ENCODE data around the gene ASMTL.
"Not testable (repeated sequence)": the region's sequence is repeated elsewhere in the genome, so short reads cannot be mapped to it uniquely, and the experiment has no call there.

Gene ASMTL

DNA sequence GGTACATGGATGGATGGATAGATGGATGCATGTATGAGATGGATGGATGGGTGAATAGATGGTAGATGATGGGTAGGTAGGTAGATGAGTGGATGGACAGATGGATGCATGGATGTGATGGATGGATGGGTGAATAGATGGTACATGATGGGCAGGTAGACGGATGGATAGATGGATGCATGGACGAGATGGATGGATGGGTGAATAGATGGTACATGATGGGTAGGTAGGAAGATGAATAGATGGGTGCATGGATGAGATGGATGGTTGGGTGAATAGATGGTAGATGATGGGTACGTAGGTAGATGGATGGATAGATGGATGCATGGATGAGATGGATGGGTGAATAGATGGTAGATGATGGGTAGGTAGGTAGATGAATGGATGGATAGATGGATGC lies 48.8 kb downstream of the ASMTL start:
- DNase-seq (ENCODE audit: low read depth in 2 of 2), result not testable (repeated sequence)

DNA sequence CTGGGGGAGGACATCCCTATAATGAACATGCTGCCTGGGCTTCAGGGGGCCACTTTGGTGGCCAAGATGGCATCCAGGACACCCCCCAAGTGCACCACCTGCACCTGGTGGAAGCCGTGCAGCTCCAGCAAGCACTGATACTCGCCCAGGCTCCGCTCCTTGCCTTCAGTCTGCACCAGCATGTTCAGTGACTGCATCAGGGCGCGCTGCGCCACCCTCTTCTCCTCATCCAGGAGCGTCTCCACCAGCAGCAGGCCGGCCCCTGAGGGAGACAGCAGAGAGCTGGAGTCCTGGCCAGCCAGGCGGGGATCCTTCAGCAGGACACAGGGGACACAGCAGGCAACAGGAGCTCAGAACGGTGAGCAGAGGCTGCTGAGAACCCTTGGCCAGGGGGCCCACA lies 49.5 kb downstream of the ASMTL start:
- DNase-seq (ENCODE audit: low read depth in 2 of 2), result no peak

DNA sequence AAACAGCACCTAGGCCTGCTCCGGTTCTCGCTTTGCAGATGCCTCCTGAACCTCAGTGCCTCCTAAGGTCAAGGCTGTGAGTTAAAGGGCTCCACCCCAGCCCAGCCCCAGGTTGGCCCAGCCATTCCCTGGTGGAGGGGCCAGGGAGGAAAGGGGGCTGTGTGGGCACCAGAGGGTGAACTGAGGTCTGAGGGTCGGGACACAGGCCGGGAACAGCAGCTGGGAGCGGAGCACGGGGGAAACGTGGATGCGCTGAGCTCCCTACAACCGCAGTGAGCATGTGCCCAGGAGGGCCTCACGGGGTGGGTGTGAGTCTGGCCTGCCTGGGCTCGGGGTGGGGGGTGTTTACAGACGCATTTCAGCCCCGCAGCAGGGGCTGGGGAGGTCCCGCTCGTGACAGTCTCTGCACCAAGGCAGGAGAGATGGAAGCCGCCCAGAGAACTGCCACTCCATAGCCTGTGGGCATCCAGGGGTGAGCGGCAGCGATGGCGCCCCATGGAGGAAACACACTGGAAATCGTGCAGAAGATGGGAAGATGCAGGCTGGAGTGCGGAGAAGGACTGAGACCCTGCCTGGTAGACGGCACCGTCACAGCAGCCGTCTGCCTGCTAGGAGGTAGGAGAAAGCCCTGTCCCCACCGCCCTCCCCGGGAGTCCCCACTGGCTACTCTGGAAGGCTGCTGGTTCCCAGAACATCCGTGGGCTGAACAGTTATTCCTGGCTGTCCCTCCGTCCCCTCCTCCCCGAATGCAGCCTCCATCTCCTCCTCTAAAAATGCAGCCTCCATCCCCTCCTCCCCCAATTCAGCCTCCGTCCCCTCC lies 50.9 kb downstream of the ASMTL start:
- DNase-seq (ENCODE audit: low read depth in 2 of 2), result no peak

DNA sequence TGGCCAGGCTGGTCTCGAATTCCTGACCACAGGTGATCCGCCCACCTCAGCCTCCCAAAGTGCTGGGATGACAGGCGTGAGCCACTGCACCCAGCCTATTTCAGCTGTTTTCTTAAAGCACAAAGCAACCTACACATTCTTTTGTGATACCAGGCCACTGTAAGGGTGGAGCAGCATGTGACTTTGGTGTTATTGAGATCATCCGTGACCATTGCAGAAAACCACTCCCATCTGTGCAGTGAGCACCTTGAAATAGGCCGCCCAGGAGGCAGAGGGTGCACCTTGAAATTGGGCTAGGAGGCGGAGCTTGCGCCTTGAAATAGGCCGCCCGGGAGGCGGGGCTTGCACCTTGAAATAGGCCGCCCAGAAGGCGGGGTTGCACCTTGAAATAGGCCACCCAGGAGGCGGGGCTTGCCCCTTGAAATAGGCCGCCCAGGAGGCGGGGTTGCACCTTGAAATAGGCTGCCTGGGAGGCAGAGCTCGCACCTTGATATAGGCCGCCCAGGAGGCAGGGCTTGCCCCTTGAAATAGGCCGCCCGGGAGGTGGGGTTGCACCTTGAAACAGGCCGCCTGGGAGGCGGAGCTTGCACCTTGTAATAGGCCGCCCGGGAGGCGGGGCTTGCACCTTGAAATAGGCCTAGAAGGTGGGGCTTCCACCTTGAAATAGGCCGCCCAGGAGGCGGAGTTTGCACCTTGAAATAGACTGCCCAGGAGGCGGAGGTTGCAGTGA lies 51.8 kb downstream of the ASMTL start:
- no peak for DNase-seq (ENCODE audit: low read depth in 2 of 2)

DNA sequence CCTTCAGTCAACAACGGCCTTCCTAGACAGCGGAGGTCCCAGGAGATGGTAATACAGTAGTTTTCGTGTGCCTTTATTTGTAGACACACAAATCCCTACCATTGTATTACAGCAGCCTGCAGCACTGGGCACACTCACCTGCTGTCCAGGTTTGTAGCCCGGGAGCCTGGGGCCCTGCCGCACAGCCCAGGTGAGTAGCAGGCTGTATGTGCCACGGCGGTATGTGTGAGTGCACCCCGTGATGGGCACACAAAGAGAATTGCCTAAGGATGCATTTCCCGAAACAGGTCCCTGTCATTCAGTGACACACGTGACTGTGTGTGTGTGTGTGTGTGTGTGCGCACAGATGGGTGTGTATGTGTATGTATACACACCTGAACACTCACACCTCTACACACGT lies 52.7 kb downstream of the ASMTL start:
- DNase-seq (ENCODE audit: low read depth in 2 of 2), result no peak

DNA sequence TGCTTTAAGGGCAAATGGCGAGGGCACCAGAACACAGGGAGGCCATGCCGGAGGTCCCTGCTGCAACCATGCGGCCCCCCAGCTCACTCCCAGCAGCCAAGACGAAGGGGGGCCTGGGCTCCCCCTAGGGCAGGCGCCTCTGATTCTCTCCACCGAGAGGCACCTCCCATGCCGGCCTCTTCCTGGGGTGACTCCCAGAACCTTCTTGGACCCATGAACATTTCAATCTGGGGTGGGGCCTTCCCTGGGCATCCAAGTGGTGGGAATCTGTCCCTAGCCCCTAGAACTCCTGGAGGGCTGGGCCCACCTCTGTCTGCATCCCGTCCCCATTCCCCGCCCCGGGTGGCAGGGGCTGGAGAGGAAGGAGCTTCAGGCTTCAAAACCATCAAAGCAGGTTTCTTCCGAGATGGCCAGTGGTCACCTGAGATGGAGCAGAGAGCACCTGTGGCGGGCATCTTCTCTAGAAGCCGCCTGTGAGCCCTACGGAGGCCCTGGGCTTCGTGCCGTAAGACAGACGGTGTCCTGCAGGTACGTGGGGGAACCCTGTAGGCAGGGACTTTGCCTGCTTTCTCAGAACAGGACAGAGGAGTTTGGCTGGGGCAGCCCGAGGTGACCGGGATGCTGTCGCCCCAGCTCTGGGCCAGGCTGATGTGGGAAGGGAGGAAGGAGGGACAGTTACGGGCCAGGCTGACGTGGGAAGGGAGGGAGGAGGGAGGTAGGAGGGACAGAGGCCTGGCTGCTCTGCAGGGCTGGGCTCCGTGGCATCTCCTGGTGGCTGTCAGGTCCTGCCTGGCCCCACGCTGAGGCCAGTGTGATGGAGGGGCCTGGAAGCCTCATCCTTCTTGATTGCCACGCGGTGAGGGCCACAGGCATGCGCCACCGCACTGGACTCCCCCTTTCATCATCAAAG lies 54.0 kb downstream of the ASMTL start:
- no peak for DNase-seq (ENCODE audit: low read depth in 2 of 2)

DNA sequence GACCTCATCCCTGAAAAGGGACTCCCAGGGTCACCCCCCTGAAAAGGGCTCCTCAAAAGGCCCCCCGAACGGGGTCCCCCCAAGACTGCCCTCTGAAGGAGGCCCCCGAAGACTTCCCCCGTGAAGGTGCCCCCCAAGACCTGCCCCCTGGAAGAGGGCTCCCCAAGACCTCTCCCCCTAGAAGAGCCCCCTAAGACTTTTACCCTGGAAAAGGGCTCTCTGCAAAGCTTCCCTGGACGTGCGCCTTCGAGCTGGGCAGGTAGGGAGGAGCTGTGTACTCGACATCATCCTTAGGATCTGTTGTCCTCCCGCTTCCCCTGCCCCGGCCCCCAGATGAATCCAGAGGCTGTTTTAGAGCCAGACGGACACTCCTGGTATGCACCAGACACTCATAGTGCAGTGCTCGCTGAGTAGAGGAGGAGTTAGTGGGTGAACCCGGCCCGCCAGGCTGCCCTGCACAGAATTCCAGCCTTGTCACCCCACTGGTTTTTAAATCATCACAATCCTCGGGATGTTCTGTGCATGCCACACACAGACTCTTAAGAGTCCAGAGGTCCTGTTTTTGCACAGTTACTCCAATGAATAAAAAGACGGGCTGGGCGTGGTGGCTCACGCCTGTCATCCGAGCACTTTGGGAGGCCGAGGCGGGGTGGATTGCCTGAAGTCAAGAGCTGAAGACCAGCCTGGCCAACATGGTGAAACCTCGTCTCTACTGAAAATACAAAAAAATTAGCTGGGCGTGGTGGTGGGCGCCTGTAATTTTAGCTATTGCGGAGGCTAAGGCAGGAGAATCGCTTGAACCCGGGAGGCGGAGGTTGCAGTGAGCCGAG lies 55.1 kb downstream of the ASMTL start:
- DNase-seq (ENCODE audit: low read depth in 2 of 2), result no peak

DNA sequence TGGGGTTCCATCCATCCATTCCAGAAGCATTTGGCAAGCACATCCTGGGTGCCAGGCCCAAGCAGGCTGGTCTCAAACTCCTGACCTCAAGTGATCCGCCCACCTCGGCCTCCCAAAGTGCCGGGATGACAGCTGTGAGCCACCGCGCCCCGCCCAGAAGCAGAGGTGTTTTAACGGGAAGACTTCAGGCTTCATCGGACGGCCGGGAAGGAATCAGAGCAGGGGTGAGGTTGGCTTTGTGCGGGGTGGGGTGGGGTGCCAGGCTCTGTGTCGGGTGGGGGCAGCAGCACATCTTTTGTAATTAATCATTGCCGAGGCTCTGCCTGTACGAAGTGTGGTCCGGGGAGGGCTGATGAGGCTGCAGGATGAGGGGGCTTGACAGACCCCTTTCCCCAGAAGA lies 55.7 kb downstream of the ASMTL start:
- DNase-seq (ENCODE audit: low read depth in 2 of 2), result no peak

DNA sequence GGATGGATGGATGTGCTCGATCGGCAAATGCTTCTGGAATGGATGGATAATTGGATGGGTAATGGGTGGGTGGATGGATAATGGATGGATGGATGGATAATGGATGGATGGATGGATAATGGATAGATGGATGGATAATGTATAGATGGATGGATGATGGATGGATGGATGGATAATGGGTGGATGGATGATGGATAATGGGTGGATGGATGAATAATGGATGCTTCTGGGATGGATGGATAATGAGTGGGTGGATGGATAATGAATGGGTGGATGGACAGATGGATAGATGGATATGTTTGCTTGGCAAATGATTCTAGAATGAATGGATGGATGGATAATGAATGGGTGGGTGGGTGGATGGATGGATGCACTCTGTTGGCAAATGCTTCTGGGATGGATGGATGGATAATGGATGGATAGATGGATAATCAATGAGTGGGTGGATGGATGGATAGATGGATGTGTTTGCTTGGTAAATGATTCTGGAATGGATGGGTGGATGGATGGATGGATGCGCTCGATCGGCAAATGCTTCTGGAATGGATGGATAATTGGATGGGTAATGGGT lies 57.0 kb downstream of the ASMTL start:
- no peak for DNase-seq (ENCODE audit: low read depth in 2 of 2)

DNA sequence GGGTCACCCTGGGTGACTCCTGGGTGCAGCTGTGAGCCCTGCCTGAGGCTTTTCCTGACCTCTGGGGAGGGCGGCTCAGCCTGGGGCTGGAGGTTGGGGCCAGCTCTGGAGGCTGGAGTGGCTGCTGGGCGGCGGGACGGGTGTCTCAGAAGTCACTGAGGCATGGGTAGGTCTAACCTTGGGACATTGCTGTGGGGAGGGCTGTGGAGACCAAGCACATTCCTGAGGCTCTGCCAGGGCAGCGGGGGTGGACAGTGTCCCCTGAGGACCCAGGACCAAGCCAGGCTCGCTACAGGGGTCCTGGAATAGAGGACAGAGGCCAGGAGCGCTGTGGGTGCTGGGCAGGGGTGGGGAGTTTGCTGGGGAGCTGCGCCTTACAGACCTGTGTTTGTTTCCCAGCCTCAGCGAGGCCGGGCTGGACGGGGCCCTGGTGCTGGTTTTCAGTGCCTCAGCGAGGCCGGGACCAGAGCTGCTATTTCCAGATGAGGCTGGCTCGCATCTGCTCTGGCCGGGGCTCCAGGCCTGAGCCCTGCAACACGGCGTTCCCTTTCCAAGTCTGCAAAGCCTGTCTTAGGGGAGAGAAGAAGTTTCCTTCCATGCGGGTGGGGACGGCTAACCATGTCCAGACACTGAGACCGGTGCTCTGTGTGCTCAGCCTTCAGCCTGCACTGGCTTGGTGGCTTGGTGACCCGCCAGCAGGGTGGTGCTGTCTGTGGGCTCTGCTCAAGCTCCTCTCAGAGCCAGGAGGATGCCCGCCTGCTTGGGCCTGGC lies 57.8 kb downstream of the ASMTL start:
- no peak for DNase-seq (ENCODE audit: low read depth in 2 of 2)

DNA sequence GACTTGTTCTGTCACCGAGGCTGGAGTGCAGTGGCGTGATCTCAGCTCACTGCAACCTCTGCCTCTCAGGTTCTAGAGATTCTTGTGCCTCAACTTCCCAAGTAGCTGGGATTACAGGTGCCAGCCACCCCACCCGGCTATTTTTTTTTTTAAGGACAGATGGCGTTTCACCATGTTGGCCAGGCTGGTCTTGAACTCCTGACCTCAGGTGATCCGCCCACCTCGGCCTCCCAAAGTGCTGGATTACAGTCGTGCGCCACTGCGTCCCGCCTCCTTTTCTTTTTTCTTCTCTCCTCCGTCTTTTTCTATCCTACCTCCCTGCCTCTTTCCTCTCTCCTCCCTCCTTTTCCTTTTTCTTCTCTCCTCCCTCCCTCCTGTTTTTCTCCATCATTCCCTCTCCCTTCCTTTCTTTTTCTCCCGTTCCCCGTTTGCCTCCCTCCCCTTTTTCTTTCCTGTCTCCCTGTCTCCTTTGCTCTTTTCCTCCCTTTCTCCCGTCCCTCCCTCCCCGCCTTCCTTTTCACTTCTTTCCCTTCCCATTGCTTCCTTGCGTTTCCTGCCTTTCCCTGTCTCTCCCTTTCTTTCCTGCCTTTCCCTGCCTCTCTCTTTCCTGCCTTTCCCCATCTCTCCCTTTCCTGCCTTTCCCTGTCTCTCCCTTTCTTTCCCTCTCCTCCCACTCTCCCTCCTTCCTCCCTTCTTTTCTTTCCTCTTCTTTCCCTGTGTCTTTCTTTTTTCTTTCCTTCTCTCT lies 58.7 kb downstream of the ASMTL start:
- DNase-seq (ENCODE audit: low read depth in 2 of 2), result no peak

DNA sequence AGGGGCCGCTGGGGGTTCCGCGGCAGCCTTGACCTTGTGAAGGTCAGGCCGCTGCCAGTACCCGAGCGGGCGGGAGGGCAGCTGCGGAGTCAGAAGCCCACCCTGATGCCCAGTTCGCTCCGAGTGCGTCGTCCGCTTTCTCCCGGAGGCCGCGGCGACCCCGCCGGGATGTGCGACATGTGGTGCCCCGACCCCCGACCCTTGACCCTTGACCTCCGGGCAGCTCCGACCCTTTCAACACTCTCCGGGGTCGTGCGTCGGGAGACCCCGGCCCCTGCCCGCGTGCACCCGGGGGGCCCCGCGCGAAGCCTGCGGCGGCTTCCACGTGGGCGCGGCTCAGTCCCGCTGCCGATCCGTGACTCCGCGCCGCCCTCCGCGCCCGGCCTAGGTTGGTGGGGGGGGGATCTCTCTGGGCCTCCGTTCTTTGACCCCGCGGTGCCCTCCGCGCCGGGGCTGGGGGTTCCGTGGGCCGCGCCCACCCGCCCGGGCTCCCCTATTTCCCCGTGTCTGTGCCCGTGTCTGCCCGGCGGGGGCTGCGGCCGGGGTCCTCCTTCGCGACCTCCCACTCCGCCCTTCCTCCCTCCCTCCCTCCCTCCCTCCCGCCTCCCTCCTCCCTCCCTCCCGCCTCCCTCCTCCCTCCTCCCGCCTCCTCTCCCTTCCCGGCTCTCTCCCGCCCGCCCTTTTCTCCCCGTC lies 60.2 kb downstream of the ASMTL start:
- no peak for DNase-seq (ENCODE audit: low read depth in 2 of 2)

DNA sequence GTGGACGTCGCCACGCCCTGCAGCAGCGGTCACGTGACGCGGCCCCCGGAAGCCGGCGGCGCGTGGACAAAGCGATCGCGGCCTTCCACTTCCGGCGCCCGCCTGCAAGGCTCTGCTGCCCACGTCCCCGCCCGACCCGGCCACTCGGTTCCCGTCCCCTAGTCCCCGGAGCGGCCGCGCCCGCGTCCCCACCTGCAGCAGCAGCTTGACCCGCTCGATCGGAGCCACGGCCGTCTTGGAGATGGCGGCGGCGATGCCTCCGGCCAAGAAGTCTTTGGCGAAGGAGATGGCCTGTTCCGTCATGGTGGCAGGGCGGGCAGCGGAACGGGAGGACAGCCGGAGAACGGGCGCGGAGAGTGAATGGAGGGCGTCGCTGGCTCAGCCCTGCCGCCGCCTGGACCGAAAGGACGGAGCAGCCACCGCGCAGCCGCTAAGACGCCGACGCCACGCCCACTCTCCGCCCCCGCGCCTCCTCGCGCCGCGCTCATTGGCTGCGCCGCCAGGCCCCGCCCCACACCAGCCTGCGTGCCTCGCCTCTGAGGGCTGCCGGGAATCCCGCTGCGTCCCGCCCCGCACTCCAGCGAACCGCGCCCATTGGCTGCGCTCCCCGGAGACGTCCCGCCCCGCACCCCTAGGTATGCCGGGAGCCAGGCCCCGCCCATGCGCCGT lies 60.9 kb downstream of the ASMTL start, which contains the start of gene SLC25A6:
Gene SLC25A6 (minus strand): TSS at position 407 of the 669 bp plus-strand sequence. CDS start 104 bp downstream, at position 303.
- peak; percentile 99 to 100 for DNase-seq (ENCODE audit: low read depth in 2 of 2)

DNA sequence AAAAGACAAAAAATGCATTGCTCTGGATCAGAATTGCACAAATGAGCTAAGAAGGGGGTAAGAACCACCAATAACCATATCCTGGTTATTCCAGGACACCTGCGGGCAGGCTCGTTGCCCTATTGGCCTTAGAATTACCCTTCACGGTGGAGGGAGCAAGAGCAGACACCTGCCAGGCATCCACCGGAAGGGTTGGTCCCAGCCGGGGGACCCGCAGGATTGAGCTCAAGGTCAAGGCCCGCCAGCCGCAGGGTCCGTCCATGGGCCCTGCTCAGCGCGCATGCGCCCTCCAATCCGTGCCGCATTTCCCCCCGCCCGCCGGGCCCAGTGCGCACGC lies 61.4 kb downstream of the ASMTL start:
- no peak for DNase-seq (ENCODE audit: low read depth in 2 of 2)

DNA sequence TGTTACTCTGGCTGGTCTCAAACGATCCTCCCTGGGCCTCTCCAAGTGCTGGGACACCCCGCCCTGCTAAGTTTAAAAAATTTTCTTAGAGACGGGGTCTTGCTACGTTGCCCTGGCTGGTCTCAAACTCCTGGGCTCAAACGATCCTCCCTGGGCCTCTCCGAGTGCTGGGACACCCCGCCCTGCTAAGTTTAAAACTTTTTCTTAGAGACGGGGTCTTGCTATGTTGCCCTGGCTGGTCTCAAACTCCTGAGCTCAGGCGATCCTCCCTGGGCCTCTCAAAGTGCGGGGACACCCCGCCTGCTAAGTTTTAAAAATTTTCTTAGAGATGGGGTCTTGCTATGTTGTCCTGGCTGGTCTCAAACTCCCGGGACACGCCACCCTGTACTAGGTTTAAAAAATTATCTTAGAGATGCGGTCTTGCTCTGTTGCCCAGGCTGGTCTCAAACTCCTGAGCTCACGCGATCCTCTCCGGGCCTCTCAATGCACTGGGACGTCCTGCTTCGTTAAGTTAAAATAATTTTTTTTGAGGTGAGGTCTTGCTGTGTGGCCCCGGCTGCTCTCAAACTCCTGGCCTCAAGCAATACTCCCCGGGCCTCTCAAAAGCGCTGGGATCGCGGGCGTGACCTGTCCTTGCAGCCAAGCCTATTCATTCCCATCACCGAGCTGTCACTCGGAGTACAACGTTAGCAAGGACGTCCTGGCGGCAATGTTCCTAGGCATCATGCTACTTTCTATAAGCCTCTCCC lies 61.9 kb downstream of the ASMTL start:
- no peak for DNase-seq (ENCODE audit: low read depth in 2 of 2)

DNA sequence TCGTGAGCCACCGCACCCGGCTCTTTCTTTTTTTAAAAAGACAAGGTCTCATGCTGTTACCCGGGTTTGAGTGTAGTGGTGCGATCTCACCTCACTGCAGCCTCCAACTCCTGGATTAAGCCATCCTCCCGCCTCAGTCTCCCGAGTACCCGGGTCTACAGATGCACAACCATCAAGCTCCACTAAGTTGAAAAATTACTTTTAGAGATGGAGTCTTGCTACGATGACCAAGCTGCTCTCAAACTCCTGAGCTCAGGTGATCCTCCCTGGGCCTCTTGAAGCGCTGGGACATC lies 62.8 kb downstream of the ASMTL start:
- DNase-seq (ENCODE audit: low read depth in 2 of 2), result no peak

DNA sequence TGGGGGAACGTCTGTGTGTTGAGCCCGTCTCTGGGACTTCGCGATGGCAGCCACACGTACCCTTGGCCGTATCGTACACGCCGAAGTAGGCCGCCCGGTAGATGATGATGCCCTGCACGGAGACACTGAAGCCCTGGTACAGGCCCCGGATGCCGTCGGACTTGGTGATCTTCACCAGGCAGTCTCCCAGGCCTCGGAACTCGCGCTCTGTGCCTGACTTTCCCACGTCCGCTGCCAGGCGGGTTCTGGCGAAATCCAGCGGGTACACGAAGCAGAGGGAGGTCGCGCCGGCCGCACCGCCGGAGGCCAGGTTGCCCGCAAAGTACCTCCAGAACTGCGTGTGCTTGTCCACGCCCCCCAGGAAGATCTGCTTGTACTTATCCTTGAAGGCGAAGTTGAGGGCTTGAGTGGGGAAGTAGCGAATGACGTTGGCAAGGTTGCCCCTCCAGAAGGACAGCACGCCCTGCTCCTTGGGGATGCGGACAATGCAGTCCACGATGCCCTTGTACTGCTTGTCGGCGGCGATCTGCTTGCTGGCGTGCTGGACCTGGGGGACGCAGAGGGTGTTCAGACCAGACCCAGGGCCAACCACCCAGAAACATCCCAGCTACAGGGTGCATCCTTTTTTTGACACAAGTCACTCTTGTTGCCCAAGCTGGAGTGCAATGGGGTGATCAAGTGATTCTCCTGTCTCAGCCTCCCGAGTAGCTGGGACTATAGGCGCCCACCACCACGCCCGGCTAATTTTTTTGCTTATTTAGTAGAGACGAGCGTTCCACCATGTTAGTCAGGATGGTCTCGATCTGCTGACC lies 63.3 kb downstream of the ASMTL start:
- DNase-seq (ENCODE audit: low read depth in 2 of 2), result no peak

Data from stimulated activated CD4-positive, alpha-beta T cell treated with anti-CD3 and anti-CD28 coated beads, Interleukin-1b, Interleukin-23, amount 100 ng/mL, for 4 hours (primary cell).